Stimulated activated CD4-positive, alpha-beta T cell treated with anti-CD3 and anti-CD28 coated beads, Interleukin-1b, Interleukin-23, amount 100 ng/mL, for 24 hours (primary cell): Measurements from ENCODE around the gene IQSEC1.
"Not testable (repeated sequence)": the region's sequence is repeated elsewhere in the genome, so short reads cannot be mapped to it uniquely, and the experiment has no call there.

Source experiments
- DNase-seq, 4 experiments: peaks; one replicate each; pipeline ENCODE4 v3.0.0-alpha.2; 2020; ENCODE audit warnings: low read depth in 4 of 4, low spot score in 1 of 4

The IQSEC1 gene

DNA sequence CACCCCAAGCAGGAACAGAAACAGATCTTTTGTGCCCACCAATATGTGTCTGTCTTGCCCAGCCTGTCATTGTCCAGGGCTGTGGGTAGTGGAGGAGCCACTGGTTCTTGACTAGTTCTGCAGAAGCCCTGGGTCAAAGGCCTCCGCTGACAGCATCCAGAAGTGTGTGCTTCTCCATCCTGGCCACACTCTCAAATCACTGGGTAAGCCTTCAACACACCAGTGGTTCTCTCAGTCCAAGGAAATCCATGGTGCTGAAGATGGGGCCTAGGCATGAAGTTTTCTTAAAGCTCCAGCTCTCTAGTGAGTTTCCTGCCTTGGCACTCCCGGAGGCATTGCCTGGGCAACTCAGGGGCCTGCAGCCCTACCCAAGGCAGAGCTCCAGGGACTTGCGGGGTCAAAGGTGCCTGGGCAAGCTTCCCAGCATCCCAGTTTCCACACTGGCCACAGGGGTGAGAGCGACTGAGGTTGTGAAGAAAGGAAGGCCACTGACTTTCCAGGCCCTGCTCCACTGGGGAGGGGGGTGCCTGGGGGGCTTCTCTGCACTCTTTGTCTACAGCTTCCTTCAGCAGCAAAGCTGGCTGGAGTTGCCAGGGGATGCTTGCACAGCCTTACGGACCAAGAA, 193.9 kb downstream of the IQSEC1 start:
- DNase-seq = no peak

DNA sequence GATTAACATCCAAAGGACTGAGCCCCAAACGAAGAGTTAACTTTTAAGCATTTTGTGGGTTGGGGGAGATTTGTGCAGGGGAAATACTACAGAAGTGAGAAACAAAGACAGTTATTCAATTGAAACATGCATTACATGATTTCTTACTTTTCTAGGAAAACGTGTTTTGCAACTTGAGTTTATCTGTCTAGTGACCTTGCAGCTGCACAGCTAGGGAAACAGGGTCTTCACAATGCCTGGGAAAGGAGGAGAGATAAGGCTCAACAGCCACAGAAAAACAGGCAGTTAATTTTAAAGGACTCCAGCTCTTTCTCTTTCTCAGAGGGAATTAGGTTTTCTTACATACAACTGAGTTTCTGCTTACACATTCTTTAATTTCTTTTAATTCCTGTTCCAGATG, 194.5 kb downstream of the IQSEC1 start:
- not testable (repeated sequence) for DNase-seq

DNA sequence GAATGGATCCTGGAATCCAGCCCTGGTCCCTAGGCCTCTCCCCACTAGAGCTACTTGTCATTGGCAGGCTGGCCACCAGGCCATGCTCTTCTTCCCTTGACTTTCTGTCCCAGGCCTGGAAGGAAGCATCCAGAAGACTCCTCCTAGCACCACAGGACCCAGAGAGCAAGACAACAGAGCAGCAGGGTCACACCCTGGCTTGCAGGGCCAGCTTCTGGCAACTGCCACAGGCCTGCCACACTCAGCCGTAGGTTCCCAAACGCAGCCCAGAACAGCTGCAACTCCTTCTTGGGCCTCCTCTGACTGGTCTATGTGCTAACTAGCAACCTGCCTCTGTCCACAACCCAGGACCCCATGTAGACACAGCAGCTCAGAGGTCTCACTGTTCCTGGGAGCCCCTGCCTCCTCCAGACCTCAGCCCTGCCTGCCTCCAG, 195.1 kb downstream of the IQSEC1 start:
- no peak for DNase-seq

DNA sequence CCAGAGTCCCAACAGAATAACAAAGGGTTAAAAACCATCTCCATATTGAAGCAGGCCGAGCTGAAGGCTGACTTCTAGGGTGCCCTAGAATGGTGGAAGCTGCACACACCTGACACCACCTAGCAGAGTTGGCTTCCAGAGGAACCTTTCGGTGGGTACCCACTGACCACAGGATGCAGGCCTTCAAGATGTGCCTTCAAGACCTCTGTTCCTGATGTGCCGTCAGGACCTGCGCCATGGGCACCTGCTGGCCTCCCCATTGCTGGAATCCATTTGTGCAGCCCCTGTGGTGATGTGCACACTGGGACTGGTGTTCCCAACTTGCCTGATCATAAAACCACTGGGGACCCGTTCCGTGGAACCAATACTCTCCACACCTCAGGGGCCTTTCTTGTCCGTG, 196.2 kb downstream of the IQSEC1 start:
- DNase-seq = no peak

DNA sequence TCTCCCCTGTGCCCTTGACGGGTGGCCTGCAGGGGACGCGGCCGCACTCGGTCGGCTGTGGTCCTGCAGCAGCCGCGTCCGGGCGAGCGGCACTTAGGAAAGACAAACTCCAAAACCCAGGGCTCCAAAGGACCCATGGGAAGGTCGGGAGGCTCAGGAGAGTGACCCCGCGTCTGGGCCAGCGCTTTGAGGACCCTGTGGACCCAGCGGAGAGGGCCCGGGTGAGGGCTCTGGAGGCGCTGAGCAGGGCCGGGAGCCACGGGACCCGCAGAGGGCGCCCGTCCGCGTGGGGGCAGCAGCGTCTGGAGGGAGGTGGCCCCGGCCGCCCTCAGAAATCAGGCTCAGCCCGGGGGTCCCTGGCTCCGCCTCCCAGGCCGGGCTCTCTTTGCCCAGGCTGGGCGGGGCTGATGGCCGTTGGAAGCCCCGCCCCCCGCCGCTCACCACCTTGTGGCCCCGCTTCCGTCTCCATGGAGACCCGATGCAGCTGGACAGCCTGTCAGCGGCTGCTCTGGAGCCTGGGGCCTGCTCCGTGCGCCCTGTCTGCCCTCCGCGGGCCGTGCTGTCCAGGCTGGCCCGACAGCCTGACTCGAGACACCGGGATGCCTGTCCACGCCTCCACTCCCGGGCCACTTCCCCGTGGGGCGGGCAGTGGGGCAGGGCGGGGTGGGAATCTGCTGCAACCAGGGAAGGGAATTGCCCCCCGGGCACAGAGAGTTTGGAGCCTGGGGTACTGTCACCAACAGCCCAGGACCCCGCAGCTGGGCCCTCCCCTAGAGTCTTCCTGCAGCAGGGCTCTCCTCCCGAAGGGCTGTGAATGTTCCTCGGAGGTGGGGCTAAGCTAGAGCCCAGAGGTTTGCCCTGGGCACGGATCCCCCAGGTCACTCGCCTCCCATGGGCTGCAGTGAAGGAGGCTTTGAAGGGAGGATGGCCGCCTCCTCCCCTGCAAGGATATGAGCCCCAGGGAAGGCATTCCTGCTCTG, 197.1 kb downstream of the IQSEC1 start:
- no peak for DNase-seq

DNA sequence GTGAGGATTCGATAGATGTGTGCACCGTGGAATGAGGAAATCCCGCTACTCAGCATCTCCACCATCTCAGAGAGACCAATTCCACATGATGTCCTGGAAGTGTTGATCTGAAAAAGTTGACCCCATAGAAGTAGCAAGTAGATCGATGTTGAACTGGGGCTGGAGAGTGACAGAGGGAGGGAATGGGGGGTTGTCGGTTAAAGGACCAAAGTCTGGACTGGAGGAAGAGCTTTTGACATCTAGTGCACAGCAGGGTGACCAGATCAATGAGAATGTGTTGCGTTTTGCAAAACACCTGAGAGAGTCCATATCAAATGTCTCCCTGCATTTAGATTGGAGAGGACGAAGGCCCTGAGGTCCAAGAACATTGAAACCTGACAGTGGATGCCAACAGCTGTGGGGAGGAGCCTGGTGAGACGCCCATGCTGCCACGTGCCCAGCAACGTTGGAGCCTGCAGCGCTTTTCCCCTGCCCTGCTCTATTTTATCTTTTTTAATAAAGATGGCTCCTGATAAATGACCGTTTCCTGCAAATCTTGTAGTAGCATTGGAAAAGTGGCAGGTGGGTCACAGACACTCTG, 201.7 kb downstream of the IQSEC1 start:
- no peak for DNase-seq

DNA sequence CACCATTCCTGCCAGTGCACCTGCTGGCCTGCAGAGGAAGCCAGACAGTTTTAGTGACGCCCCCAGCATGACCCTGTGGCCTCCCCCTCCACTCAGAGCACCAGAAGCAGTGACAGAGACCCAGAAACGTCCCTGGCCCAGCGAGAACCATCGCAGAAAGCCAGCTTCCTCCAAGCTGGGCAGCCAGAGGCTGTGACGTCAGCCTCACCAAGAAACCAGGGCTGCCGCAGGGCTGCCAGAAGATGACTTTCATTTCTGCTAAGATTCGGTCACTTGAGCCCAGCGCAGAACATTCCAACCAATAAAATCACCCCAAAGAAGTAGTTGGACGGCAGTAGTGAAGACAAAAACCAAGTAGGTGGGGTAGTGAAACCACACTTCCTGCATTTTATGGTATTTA, 202.3 kb downstream of the IQSEC1 start:
- no peak for DNase-seq

DNA sequence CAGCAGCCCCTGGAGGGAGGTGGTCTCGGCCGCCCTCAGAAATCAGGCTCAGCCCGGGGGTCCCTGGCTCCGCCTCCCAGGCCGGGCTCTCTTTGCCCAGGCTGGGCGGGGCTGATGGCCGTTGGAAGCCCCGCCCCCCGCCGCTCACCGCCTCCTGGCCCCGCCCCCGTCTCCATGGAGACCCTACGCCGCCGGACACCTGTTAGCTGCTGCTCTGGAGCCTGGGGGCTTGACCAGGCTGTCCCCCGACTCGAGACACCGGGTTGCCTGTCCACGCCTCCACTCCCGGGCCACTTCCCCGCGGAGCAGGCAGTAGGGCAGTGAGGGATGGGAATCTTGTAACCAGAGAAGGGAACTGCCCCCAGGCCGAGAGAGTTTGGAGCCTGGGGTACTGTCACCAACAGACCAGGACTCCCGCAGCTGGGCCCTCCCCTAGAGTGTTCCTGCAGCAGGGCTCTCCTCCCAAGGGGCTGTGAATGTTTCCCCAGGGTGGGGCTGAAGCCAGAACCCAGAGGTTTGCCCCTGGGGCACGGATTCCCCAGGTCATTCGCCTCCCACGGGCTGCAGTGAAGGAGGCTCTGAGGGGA, 204.1 kb downstream of the IQSEC1 start:
- DNase-seq = no peak

DNA sequence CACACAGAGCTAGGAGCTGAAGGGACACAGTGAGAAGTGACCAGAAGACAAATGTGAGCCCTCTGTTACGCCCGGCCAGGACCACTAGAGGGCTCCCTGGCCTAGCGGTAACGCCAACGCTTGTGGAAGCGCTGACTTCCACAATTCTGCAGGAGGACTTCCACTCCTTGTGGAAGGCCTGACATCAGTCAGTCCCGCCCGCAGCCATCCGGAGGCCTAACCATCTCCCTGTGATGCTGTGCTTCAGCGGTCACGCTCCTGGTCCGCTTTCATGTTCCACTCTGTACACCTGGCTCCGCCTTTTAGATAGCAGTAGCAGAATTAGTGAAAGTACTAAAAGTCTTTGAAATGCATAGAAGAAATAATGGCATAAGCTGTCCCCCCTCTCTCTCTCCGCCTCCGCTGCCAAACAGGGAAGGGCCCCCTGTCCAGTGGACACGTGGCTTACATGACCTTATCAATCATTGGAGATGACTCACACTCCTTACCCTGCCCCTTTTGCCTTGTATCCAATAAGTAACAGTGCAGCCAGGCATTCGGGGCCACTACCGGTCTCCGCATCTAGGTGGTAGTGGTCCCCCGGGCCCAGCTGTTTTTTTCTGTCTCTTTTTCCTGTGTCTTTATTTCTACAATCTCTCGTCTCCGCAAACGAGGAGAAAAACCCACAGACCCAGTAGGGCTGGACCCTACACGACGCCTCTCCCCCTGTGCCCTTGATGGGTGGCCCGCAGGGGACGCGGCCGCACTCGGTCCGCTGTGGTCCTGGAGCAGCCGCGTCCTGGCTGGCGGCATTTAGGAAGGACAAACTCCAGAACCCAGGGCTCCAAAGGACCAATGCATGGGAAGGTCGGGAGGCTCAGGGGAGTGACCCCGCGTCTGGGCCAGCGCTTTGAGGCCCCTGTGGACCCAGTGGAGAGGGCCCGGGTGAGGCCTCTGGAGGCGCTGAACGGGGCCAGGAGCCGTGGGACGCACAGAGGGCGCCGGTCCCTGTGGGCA, 204.9 kb downstream of the IQSEC1 start:
- peak; percentile 17 to 57 (median 33) for DNase-seq

DNA sequence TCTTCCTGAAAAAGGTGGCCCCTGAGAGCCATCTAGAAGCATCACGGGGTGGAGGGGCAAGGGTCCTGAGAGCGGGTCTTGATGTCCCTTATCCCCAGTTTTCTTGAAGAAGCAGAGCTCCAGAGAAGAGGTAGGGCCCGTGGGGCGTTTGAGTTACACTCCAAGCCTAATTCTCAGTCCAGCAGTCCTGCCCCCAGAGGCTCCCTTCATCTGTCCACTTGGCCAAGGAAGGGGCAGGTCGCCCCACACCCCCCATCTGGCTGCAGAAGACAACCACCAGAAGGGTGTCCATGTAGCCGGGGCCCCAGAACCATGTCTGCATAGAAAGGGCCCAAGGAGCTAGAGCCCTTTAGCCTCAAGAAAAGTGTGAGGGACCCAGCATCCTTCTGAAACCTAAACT, 206.4 kb downstream of the IQSEC1 start:
- no peak for DNase-seq

DNA sequence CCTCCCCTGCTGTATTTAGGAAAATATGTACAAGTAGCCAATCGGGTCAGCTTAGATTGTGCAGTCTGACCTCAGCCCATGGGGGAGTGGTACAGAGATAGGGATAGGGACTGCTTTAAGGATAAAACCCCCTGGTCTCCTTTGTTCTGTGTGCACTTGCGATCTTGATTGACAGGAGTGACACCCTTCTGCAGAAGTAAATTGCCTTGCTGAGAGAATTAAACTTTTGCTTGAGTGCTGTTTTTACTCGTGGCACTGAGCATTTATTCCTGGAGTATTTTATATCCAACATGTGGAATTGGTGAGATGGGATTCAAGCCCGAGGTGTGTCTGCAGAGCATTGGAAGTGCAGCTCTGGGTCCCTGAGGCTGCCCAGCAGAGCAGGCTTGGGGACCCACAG, 208.0 kb downstream of the IQSEC1 start:
- no peak for DNase-seq

DNA sequence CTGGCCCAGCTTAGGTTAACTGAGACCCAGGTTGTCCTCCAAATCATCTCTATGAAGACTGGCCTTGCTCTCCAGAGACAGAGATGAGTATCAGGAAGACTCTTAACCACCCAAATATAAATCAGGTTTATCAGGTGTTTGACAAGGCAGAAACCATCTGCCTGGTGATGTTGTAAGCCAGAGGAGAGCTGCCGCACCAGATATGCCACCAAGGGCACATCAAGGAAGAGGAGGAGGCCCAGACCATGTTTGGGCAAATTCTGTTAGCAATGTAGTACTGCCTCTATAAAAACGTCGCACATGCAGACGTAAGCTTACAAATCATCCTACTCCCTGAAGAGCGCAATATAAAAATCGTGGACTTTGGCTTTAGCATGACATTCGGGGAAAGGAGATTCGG, 210.8 kb downstream of the IQSEC1 start:
- DNase-seq = no peak

DNA sequence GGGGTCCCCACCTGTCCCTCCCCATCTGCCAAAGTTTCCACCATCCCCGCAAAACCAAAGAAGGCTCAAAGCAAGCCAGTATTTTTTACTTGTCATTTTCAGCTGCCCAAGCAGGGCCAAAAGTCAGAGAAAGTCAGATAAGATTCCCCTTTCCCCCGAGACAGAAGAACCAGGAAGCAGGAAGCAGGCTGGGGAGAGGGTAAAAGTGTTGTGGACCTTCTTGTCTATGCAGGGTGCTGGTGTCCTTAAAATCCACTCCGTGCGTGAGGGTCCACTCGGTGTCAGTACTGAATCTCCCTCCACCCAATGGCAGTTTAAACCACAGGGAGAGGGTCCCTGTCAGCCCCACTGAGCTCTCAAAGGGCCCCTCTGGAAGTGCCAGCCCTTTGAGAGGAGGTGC, 211.6 kb downstream of the IQSEC1 start:
- DNase-seq = no peak

DNA sequence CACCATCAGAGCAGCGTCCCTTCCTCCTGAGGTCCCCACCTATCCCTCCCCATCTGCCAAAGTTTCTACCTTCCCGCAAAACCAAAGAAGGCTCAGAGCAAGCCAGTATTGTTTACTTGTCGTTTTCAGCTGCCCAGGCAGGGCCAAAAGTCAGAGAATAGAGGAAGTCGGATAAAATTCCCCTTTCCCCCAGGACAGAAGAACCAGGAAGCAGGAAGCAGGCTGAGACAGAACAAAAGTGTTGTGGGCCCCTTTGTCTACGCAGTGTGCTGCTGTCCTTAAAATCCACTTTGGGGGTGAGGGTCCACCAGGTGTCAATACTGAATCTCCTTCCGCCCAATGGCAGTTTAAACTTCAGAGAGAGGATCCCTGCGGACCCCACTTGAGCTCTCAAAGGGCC, 213.4 kb downstream of the IQSEC1 start:
- DNase-seq = no peak

DNA sequence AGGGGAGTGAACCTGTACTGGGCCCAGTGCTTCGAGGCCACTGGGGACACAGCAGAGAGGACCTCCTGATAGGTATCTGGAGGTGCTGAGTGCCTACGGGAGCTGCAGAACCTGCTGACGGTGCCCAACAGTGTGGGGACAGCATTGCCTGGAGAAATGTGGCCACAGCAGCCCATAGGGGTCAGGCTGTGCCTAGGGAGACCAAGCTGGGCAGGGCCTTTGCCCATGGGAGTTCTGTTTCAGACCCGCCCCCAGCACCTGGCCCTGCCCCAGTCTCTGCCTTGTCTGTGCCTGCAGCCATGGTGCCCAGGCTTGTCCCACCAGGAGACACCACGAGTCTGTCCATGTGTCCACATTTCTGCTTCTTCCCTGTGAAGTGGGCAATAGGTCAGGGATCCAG, 216.6 kb downstream of the IQSEC1 start:
- DNase-seq = no peak

DNA sequence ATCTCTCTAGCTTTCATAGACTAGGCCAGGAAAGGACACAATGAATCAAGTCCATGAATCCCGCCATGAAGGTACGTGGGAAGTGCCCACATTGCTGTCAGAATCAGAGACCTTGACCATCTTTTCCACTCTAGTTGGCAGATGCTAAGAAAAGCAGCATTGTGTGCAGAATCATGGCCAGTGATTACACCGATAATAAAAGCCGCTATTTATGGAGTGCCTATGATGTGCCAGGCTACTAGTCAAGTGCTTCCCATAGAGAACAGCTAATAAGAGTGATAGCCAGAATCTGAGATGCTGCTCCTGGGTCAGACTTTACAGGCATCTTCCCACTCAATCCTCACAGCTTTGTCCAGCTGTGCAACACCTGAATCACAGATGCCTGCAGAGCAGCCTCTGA, 218.7 kb downstream of the IQSEC1 start:
- DNase-seq = no peak

DNA sequence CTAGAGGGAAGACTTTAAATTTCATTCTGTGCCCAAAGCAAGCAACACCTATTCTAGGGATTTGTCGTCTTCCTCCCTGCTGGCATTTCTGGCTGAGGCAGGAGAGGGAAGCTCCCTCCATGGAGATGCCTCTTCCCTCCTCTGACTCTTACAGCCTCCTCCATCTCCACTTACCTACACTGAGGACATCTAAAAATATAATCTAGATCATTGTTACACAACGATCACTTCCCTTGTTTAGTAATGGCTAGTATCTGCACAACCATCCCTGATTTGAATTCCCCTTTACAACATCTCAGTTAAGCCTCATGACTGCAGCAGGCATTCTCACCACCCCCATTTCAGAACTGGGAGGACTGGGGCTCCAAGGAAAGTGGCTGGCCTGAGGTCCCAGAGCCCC, 219.4 kb downstream of the IQSEC1 start:
- DNase-seq = not testable (repeated sequence)

DNA sequence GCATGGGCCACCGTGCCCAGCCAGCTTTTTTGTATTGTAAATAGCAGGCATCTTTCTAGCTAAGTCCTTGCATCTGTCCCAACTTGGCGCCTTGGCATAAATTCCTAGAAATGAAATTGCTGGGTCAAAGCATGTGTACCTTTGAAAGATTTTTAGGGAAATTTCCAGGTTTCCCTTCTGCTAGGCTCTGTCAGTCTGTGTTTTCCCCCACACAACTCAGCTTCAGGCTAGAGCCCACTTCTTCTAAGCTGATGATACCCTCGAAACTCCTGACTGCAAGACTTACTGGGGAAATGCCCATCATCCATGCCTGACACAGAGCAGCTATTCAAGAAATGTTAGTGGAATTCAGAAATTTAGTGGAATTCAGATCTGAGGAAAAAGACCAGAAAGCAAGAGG, 221.0 kb downstream of the IQSEC1 start:
- DNase-seq = no peak
